ENCODE data around the gene CLDN14.

CLDN14 gene

GRCh38 chr21:36522219-36522808 is 42.4 kb upstream of the CLDN14 start:
- DNase-seq (ENCODE audit: low read depth) = no peak
- TF ChIP-seq POLR2A (IDR thresholded peaks at IDR 0.05; ENCODE audit: extremely low read depth, insufficient read length) (no peak), MYC (IDR thresholded peaks at IDR 0.05; ENCODE audit: low read depth, low read length) (no peak), CTCF (IDR thresholded peaks at IDR 0.05; ENCODE audit: low read depth, low read length) (no peak)
- TF ChIP-seq, protein P1, sequence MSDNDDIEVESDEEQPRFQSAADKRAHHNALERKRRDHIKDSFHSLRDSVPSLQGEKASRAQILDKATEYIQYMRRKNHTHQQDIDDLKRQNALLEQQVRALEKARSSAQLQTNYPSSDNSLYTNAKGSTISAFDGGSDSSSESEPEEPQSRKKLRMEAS (IDR thresholded peaks at IDR 0.05; ENCODE audit: low read depth, low read length) = no peak
- H3K4me3 ChIP-seq (ENCODE audit: low read depth, low read length) = no peak overlapping the region

DNA sequence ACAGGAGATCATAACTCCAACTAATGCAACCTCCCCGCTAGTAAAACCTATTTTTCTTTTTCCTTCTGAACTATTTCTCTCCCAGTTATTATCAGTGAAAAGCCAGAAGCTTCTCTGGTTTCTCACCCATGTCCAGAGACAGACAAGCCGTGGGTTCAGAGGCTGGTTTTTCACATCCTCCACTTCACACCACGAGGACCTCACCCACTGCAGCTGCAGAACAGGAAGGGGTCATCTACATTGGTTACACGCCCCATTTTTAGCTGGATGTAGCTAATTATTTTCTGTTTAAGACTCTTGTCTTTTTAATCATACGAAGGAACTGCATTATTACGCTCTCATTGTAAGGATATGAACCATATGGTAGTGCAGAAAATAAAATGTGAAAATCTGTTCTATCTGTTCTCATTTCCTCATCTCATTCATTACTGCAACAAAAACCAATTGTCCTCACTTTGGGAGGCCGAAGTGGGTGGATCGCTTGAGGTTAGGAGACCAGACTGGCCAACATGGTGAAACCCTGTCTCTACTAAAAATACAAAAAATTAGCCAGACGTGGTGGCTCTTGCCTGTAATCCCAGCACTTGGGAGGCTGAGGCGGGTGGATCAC is 39.1 kb upstream of the CLDN14 start:
- no peak overlapping the region for H3K4me3 ChIP-seq (ENCODE audit: low read depth, low read length)
- DNase-seq (ENCODE audit: low read depth) = no peak
- TF ChIP-seq POLR2A (IDR thresholded peaks at IDR 0.05; ENCODE audit: extremely low read depth, insufficient read length) (no peak), MYC (IDR thresholded peaks at IDR 0.05; ENCODE audit: low read depth, low read length) (no peak), CTCF (IDR thresholded peaks at IDR 0.05; ENCODE audit: low read depth, low read length) (no peak)
- TF ChIP-seq, protein P1 (IDR thresholded peaks at IDR 0.05; ENCODE audit: low read depth, low read length) = no peak

GRCh38 chr21:36517366-36518075 is 37.6 kb upstream of the CLDN14 start:
- TF ChIP-seq, protein P1 (IDR thresholded peaks at IDR 0.05; ENCODE audit: low read depth, low read length) = no peak
- no peak for TF ChIP-seq MYC (IDR thresholded peaks at IDR 0.05; ENCODE audit: low read depth, low read length)
- TF ChIP-seq CTCF (IDR thresholded peaks at IDR 0.05; ENCODE audit: low read depth, low read length) = no peak
- no peak for TF ChIP-seq POLR2A (IDR thresholded peaks at IDR 0.05; ENCODE audit: extremely low read depth, insufficient read length)
- H3K4me3 ChIP-seq (ENCODE audit: low read depth, low read length) = no peak overlapping the region
- DNase-seq (ENCODE audit: low read depth) = no peak

GRCh38 chr21:36516281-36516680 is 36.4 kb upstream of the CLDN14 start:
- no peak overlapping the region for H3K4me3 ChIP-seq (ENCODE audit: low read depth, low read length)
- TF ChIP-seq, protein P1 (IDR thresholded peaks at IDR 0.05; ENCODE audit: low read depth, low read length) = no peak
- TF ChIP-seq CTCF (IDR thresholded peaks at IDR 0.05; ENCODE audit: low read depth, low read length) = no peak
- TF ChIP-seq MYC (IDR thresholded peaks at IDR 0.05; ENCODE audit: low read depth, low read length) = no peak
- TF ChIP-seq POLR2A (IDR thresholded peaks at IDR 0.05; ENCODE audit: extremely low read depth, insufficient read length) = no peak
- no peak for DNase-seq (ENCODE audit: low read depth)

- TF ChIP-seq MYC (IDR thresholded peaks at IDR 0.05; ENCODE audit: low read depth, low read length) = no peak
- no peak for TF ChIP-seq POLR2A (IDR thresholded peaks at IDR 0.05; ENCODE audit: extremely low read depth, insufficient read length)
- TF ChIP-seq, protein P1 (IDR thresholded peaks at IDR 0.05; ENCODE audit: low read depth, low read length) = no peak
- no peak for TF ChIP-seq CTCF (IDR thresholded peaks at IDR 0.05; ENCODE audit: low read depth, low read length)
- H3K4me3 ChIP-seq (ENCODE audit: low read depth, low read length) = no peak overlapping the region
- peak; percentile 23 for DNase-seq (ENCODE audit: low read depth)
Measured at GRCh38 chr21:36513430-36513829, 33.5 kb upstream of the CLDN14 start.

All from NB4 (cell line).